ENCODE data around the gene RTCA.
"Not testable (repeated sequence)": the region's sequence is repeated elsewhere in the genome, so short reads cannot be mapped to it uniquely, and the experiment has no call there.

RTCA gene

DNA sequence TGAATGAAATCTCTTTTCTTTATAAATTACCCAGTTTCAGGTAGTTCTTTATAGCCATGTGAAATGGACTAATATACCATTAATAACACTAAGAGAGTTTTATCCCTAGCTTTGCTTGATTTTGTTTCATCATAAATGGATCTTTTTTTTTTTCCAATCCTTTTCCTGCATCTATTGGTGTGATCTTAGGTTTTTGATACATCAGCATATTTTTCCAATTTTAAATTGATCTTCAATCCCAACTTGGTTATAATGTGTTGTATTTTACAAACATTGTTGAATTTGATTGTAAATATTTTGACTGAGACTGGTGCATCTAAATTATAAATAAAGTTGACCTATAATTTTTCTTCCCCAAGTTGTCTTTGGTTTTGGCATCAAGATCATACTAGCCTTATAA, 4.3 kb upstream of the RTCA start:
- DNase-seq: no peak

DNA sequence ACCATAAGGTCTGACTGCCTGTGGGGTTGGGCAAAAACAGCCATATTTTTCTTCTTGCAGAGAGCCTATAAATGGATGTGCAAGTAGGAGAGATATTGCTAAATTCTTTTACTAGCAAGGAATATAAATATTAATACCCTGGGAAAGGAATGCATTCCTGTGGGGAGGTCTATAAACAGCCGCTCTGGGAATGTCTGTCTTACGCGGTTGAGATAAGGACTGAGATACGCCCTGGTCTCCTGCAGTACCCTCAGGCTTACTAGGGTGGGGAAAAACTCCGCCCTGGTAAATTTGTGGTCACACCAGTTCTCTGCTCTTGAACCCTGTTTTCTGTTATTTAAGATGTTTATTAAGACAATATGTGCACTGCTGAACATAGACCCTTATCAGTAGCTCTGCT, 1.9 kb upstream of the RTCA start:
- not testable (repeated sequence) for DNase-seq

DNA sequence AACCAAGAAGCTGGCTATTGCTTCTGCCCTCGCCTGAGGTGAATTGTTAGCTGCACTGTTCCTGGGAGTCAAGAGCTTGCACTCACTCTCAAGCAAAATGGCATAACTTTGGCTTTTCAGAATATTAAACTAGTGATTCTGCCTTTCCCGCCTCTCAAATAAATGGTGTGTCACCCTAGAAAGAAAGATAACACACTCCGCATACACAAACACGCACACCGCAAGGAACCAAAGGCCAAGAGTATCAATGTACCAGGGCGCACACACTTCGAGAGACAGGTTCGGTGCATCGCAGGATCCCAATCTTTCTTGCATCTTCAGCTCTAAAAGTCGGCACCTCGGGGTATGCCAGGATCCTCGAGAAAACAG, 470 bp upstream of the RTCA start:
- DNase-seq: no peak

DNA sequence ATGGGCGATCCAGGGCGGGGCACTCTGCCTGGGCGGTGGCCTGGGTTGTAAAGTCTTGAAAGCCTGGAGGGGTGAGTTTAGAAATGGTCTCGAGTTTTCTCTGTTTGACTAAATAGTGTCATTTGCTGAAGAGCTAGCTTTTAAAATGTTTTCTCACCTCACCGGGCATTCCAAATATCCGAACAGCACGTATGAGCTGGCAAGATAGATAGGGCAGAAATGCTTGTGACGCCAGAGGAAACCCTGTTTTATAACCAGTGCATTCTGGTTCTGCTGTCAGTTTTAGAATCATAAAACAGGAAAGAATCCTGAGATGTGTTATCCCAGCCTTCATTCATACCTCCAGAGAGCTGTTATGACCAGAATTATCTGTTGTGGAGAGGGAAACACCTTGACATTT, 725 bp downstream of the RTCA start:
- DNase-seq: no peak

DNA sequence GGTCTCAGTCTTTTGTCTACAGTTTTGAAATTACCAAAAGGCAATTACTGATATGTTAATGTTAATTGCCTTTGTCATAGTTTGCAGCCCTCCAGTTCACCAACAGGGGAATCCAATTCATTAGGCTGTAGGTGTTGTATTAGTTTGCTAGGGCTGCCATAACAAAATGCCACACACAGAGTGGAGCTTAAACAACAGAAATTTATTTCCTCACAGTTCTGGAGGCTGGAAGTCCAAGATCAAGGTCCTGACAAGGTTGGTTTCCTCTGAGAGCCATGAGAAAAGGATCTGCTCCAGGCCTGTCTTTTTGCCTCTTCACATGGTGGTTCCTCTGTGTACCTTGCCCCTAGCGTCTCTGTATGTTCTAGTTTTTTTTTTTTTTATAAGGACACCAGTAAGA, 1.3 kb downstream of the RTCA start:
- DNase-seq: no peak

DNA sequence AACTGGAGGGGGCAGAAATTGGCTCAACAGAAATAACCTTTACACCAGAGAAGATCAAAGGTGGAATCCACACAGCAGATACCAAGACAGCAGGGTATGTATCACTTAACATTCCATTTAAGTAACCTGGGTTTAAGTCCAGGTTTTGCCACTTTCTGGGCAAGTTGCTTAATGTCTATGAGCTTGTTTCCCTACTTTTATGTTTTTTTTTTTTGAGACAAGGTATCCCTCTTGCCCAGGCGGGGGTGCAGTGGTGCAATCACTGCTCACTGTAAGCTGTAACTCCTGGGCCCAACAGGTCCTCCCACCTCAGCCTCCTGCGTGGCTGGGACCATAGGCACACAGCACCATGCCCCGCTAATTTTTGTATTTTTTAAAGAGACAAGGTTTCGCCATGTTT, 2.2 kb downstream of the RTCA start:
- no peak for DNase-seq

DNA sequence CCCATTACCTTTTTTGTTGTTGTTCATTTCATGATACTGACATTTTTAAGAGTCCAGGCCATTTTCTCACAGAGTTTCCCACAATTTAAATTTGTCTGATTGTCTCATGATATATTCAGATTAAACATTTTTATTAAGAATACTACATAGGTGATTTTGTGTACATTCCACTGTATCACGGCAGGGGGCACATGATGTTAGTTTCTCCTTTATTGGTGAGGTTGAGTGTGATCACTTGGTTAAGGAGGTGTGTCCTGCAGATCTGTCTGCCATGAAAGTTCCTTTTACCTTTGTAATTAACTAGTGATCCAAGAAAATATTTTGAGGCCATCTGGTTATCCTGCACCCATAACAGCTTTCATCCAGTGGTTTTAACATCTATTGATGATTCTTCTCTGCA, 11.8 kb downstream of the RTCA start:
- no peak for DNase-seq

DNA sequence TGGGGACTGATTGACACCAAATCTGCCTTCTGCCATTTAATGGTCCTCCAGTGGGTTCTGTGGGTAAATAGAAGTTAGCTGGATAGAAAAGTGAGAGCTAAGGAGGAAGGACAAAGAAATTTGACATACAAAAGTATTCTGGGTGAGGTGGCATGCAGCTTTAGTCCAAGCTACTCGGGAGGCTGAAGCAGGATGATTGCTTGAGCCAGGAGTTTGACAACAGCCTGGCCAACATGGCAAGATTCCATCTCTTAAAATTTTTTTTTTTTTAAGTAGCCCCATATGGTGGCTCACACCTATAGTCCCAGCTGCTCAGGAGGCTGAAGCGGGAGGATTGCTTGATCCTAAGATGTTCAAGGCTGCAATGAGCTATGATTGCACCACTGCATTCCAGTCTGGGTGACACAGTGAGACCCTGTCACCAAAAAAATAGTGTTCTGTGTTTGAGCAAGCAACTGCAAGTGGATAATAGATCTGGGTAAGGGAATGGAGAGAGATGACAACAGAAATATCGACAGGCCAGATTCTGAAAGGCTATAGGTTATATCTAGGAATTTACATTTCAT, 13.4 kb downstream of the RTCA start:
- no peak for DNase-seq

DNA sequence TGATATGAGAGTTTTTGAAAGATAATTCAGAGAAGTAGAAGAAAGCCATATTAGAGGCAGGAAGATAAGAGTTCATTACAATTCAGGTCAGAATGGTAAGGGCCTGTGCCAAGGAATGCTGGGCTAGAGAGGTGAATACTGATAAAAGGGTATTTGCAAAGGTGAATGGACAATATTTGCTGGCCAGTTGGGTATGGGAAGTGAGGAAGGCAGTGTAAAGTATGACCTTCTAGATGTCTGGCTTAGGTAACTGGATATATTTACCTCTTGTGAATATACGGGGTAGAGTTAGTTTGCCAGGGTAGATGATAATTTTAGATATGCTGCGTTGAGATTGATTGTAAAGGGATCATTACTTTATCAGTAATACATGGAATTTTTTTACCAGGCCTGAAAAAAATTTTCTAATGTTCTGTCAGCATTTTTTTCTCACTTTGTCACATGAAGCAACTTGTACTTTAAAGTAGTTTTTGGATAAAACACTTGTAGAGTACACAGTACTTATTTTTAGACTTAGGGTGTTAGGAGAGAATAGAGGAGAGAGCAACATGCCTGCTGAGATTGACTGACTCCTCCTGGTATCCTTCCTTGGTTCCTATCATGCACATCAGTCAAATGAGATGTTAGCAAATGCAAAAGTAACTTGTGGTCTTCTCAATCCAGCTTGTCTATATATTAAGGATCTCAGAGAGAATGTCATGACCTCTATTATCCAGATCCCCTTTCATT, 14.1 kb downstream of the RTCA start:
- no peak for DNase-seq

DNA sequence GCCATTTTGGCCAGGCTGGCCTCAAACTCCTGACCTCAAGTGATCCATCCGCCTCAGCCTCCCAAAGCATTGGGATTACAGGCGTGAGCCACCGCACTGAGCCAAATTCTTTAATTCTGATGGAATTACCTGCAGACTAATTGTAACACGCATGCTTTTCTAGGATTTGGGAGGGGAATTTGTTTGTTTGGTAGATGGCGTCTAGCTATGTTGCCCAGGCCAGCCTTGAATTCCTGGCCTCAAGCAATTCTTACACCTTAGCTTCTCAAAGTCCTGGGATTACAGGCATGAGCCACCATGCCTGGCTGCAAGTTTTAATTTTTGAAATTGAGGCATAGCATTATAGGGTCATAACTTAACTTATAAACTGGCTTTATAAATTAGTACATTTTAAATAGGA, 18.6 kb downstream of the RTCA start:
- no peak for DNase-seq

DNA sequence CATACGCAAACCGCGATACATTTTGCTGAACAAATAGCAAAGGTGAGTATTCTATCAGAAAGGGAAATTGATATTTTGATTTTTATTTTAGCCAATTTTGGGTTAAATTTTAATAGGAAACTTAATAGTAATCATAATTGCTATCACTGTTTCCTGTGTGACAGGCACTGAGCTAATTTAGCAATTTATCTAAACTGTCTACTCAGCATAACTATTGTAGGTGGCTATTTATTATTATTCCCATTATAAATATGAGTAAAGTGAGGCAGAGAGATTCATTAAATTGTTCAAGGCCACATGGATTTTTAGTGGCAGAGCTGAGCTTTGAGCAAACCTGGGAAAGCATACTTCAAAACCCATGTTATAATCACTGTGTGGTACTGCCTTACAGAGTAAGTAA, 21.1 kb downstream of the RTCA start:
- DNase-seq: no peak

DNA sequence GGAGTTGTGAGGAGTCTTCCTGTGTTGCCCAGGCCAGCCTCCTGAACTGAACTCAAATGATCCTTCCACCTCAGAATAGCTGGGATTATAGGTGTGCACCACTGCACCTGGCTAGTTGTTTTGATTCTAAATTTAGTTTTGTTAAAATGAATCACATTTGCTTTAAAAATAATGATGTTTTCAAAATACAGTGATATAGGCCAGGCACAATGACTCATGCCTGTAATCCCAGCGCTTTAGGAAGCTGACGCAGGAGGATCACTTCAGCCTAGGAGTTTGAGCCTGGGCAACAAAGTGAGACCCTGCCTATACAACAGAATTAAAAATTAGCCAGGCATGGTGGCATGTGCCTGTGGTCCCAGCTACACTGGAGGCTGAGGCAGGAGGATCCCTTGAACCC, 24.3 kb downstream of the RTCA start:
- DNase-seq: no peak

DNA sequence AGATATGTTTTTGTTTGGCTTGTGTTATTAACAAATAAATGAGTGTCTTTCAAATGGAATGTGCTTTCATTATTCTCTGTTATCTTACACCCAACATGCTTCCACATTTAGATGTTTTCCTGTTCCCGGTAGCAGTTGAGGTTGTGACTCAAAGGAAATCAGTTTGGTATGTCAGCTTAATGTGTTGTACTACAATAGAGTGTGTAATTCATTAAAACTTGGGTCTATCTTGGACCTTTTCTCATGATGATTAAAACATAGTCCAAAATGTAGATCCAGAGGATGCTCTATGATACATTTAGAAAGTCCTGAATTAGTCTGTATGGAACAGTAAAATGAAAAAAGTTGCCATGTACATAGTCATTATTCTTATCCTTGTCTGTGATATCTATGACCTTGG, 26.7 kb downstream of the RTCA start:
- DNase-seq: no peak

DNA sequence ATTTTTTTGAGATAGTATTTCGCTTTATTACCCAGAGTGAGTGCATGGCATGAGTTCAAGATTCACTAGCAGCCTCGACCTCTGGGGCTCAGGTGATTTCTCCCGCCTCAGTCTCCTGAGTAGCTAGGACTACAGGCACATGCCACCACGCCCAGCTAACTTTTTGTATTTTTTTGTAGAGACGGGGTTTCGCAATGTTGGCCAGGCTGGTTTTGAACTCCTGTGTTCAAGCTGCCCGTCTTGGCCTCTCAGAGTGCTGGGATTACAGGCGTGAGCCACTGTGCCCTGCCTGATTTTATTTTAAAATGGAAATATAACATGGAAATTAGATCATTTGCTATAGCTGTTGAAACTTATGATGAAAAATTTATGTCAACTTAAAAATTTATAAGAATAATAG, 30.1 kb downstream of the RTCA start:
- no peak for DNase-seq

DNA sequence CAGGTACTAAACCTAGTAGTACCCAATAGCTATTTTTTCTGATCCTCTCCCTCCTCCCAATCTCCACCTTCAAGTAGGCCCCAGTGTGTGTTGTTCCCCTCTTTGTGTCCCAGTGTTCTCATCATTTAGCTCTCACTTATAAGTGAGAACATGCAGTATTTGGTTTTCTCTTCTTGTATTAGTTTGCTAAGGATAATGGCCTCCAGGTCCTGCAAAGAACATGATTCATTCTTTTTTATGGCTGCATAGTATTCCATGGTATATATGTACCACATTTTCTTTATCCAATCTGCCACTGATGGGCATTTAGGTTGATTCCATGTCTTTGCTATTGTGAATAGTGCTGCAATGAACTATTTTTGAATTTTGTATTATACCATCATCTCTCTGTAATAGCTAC, 31.0 kb downstream of the RTCA start:
- DNase-seq: not testable (repeated sequence)

DNA sequence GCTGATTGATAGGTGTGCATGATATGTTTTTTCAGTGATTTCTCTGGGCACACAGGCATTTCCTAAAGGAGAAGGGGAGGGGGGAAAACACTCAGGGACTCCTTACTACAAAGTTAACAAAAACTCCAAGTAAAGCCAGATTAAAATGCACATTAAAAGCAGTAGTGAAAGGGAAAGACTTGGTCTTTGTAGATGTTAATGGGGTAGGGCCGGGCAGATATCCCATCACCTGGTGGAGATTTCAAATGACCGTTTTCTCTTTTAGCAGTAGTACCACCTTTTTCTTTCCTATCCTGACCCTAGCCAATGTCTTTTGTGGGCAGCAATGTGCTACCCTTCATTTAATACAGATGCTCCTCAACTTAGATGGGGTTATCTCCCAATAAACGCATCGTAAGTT, 32.5 kb downstream of the RTCA start:
- DNase-seq: no peak

DNA sequence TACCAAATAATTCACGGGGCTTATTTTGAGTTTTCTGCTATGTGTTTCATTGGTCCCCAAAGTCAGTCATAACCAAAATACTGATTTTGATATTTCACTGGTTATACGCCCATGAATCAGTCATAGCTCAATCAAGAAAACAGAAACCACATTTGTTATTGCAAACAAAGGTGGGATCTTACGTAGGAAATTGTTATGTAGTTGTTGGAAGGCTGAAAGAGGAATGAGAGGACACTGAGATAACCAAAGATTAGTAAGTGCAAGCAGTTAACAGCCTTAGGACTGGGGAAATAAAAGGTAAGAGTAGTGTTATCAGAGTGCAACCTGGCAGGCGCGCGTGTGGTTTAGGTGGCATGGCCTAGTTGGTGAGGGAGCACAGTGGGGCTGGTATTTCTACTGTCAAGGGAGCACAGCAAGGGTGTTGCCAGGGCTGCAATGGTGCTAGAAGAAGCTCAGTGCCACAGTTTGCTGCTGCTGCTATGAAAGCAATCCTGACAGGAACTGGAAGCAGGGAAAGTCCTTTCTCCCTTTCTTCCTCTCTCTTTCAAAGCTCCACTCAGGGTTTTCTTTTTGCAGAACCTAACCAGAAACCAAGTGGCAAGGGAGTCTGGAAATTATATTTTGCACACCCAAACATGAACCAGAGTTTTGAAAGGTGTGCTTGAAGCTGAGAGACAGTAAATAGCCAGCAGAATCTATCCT, 33.7 kb downstream of the RTCA start:
- no peak for DNase-seq

DNA sequence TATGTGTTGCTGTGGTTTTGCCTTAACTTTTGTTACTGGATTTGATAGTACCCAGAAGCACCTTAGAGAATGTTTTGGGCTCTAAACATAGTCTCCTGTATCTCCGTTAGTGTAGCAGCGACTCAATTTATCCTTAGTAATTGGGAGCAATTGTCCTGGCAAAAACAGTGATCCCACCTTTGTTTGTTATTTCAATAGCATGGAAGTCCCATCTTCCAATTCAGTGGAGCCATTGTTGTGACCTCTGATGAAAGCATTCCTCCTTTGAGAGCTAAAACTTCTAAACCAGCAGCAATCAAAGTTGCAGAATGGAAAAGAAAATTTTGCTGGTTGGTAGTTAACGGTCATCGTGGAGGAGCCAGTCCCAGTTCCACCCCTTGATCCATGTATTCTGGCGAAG, 34.7 kb downstream of the RTCA start:
- no peak for DNase-seq

DNA sequence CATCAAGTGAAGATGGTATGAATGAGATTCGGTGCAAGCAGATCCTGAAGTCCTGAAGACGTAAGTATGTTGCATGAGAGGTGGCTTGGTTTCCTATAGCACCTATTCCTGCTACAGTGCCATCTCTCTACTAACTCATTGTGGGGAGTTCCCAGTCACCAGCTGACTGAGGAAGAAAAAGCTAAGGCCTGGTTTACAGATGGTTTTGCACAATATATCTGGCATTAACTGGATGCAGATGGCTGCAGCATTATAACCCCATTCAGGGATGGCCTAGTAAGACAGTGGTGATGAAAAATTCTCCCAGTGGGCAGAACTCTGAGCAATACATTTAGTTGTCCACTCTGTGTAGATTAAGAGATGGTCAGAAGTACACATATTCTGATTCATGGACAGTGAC, 36.7 kb downstream of the RTCA start:
- DNase-seq: no peak

DNA sequence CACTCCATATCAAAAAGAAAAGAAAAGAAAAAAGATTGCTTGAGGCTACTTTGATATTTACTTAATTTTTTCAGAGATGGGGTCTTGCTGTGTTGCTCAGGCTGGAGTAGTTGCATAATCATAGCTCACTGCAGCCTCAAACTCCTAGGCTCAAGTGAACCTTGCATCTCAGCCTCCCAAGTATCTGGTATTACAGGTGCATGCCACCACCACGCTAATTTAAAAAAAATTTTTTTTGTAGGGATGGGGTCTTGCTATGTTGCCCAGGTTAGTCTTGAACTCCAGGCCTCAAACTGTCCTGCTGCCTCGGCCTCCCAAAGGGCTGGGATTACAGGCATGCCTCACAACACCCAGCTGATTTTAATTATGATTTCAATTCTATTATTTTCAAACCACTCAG, 38.2 kb downstream of the RTCA start:
- no peak for DNase-seq

DNA sequence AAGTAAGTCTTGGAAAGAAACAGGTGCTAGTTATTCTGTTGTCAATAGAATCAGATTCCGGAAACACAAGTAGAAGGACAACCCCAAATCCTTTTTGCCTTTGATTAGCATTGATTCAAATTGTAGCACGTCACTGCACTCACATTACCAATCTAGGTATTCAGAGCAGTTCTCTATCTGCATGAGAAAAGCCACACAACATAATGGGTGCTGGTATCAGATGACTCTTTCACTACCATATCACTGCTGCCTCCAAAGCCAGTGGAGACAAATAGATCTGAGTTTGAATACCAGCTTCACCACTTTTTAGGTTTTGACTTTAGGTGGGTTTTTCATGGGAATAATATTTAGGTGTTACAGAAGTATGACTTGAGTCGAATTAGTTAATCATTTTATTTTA, 38.9 kb downstream of the RTCA start:
- DNase-seq: no peak

DNA sequence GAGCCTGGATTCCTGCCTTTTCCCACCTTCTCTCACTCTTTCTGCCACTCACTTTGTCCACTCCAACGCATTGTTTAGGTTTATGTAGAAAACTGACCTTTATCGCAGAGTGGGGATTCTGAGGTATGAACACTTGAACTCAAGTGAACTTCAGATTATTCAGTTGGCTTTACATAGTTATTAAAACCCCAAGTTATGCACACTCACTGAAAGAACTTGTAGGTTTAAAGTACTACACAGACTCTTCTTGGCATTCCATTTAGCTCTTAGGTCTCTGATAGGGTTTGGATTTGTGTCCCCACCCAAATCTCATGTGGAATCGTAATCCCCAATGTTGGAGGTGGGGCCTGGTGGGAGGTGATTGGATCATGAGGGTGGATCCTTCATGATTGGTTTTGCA, 39.9 kb downstream of the RTCA start:
- DNase-seq: no peak

DNA sequence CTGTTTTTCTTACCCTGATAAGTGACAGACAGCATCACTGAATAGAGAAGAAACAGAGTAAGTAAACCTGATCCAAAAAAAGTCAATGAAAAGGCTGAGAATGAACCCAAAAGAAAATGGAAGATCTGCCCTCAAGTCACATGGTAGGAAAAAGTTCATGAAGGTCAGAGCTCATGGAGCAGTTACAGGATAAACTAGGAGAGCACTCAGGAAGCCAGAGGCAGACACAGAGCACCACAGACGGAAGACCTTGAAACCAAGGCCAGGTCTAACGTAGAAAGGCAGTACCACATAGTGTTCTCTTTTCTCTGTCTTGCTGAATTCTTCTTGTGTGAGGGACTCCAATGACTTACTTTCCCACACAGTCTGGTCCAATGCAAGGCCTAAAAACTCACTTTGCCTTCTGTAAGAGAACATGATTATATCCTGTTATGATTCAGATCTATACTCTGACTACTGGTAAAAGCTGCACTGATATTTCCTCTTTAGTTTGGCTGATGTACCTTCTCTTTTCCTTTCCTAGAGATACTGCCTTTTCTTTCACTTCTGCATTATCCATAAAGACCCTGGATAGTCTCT, 40.8 kb downstream of the RTCA start:
- no peak for DNase-seq

DNA sequence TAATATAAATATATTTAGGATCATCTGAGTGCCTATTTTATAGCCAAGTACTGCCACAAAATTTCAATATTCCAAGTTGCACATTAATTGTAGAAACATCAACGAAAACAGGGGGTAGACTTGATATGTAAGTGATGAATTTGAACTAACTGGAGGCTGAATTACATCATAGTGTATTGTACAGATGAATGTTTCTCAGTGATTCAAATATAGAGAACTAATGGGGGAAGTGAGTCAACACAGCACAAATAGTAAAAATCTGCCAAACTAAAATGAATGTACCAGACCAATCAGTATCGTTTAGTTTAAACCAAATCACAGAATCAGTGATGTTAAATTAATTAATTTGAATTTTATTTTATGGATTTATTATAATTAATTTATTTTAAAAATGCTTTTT, 42.8 kb downstream of the RTCA start:
- DNase-seq: no peak

All from SHP77 treated with DMSO at 0.1 percent for 48 hours (cell line).